ENCODE data around the gene RAB8B. TPM values are rescaled to one million over a fixed set of nuclear protein-coding genes. Genes with fewer than 3 reads are reported as not detected.

RAB8B gene
- total RNA-seq, 1 experiment from 2014 or later = 16.0 TPM

DNA sequence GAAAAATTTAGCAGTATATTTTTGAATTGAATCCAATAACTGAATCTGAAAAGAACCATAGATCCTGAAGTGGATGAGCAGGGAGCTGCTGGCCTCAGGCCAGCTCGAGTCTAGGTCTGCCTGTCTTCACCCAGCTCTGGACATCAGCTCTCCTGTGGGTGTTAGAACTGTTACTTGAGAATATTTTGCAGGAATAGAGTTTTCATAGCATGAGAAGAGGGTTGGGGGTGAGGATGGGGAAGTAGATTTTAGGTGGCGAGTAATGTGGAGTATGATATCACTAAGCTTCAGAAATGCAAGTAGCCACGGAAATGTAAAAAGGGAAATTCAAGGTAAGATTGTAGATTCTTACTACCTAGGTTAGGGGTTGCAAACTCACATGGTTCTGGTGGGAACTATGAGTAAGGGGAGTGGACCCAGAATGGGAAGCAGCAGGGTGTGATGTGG, 6.2 kb downstream of the RAB8B start:
- Mint-ChIP-seq H3K27me3 (ENCODE audit: unreplicated experiment) (no peaks in the 10 kb centered on the region), H3K4me3 (ENCODE audit: low read depth, unreplicated experiment) (no peak overlapping the region), H3K36me3 (ENCODE audit: insufficient read depth, unreplicated experiment) (no peaks in the 10 kb centered on the region), H3K4me1 (ENCODE audit: low read depth, unreplicated experiment) (peaks cover 15% of the 10 kb centered on the region), H3K27ac (ENCODE audit: unreplicated experiment) (no peak overlapping the region), H3K9me3 (ENCODE audit: low read depth, unreplicated experiment) (no peaks in the 10 kb centered on the region)
- no TSS peak for BruUV-seq (replicated peaks)
- no peak for TF ChIP-seq CTCF (IDR thresholded peaks at IDR 0.05; ENCODE audit: unreplicated experiment)
- CTCF ChIA-PET = interaction anchor here (1.2 kb wide), 1 partner anchor 10 kb away, joined by 3 read pairs; no protein-coding TSS in a partner anchor
- no peak for DNase-seq
- intact Hi-C loops (cut with micrococcal nuclease; ENCODE audit: unreplicated experiment) = no loop called here

- Mint-ChIP-seq H3K27me3 (ENCODE audit: unreplicated experiment) (no peaks in the 10 kb centered on the region), H3K4me1 (ENCODE audit: low read depth, unreplicated experiment) (peaks cover 5% of the 10 kb centered on the region), H3K4me3 (ENCODE audit: low read depth, unreplicated experiment) (no peak overlapping the region), H3K27ac (ENCODE audit: unreplicated experiment) (no peak overlapping the region), H3K9me3 (ENCODE audit: low read depth, unreplicated experiment) (no peaks in the 10 kb centered on the region), H3K36me3 (ENCODE audit: insufficient read depth, unreplicated experiment) (no peaks in the 10 kb centered on the region)
- CTCF ChIA-PET = no interaction called here
- intact Hi-C loops (cut with micrococcal nuclease; ENCODE audit: unreplicated experiment) = no loop called here
- no peak for DNase-seq
- no TSS peak for BruUV-seq (replicated peaks)
- TF ChIP-seq CTCF (IDR thresholded peaks at IDR 0.05; ENCODE audit: unreplicated experiment) = no peak
Measured at GRCh38 chr15:63196842-63197241, 7.4 kb downstream of the RAB8B start.

DNA sequence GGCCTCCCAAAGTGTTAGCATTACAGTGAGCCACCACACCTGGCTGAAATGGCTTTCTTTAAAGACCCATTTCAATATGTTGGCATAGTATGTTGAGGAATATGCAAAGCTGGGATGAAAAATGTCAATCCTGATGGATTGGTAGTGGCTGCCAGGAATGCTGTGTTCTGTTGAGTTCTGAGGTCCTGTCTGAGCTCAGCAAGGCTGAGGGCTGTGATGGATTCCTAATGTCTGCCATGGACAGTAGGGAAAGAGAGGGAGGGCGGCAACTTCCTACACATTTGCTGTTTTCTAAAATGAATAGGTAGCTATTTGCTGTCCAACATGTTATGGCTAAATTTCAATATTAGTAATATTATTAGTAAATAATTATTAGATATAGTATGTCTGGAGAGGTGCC, 8.2 kb downstream of the RAB8B start:
- Mint-ChIP-seq H3K36me3 (ENCODE audit: insufficient read depth, unreplicated experiment) (no peaks in the 10 kb centered on the region), H3K9me3 (ENCODE audit: low read depth, unreplicated experiment) (no peaks in the 10 kb centered on the region), H3K27me3 (ENCODE audit: unreplicated experiment) (no peaks in the 10 kb centered on the region), H3K4me3 (ENCODE audit: low read depth, unreplicated experiment) (no peak overlapping the region), H3K4me1 (ENCODE audit: low read depth, unreplicated experiment) (no peaks in the 10 kb centered on the region), H3K27ac (ENCODE audit: unreplicated experiment) (no peak overlapping the region)
- no TSS peak for BruUV-seq (replicated peaks)
- intact Hi-C loops (cut with micrococcal nuclease; ENCODE audit: unreplicated experiment) = no loop called here
- CTCF ChIA-PET = no interaction called here
- no peak for TF ChIP-seq CTCF (IDR thresholded peaks at IDR 0.05; ENCODE audit: unreplicated experiment)
- no peak for DNase-seq

DNA sequence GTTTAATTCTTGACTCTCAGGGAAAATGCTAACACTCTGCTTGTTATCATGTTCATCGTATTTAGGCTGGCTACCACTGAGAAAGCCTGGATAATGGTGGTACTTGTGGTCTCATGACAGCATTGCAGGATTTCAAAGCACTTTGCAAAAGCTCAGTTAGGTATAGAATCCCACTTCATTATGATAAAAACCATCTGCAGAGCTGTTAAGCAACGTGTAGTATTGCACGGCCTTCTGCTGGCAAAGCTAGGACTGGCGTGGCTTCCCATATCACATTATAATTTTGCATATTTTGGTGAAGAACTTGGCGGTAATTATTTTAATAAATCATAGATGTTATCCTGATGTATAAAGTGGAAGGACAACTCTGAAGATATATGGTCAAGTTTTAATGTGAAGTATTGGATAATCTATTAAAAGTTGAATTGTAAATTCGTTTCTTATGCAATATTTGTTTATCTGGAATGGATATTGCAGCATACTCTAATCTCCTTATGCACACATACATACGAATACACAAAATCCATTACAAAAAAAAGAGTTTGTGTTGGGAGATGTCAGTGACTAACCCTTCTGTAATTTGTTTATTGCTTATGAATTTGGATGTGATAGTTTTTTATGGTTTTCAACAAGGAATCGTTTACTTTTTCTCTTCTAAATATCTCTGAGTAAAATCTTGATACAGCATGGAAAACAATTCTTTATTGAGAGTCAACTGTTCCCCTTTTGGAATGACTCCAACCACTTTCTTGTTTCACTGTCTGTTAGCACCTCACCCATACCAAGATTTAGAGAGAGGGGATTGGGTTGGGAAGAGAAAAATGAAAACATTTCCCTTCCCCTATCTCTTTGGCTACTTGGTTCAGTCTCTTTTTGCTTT, 9.2 kb downstream of the RAB8B start:
- H3K36me3 Mint-ChIP-seq (ENCODE audit: insufficient read depth, unreplicated experiment) = no peaks in the 10 kb centered on the region
- H3K4me1 Mint-ChIP-seq (ENCODE audit: low read depth, unreplicated experiment) = no peaks in the 10 kb centered on the region
- CTCF ChIA-PET = no interaction called here
- no peaks in the 10 kb centered on the region for H3K27me3 Mint-ChIP-seq (ENCODE audit: unreplicated experiment)
- intact Hi-C loops (cut with micrococcal nuclease; ENCODE audit: unreplicated experiment) = no loop called here
- no peaks in the 10 kb centered on the region for H3K9me3 Mint-ChIP-seq (ENCODE audit: low read depth, unreplicated experiment)
- no peak for TF ChIP-seq CTCF (IDR thresholded peaks at IDR 0.05; ENCODE audit: unreplicated experiment)
- BruUV-seq (replicated peaks) = no TSS peak
- no peak for DNase-seq
- H3K27ac Mint-ChIP-seq (ENCODE audit: unreplicated experiment) = no peak overlapping the region
- no peak overlapping the region for H3K4me3 Mint-ChIP-seq (ENCODE audit: low read depth, unreplicated experiment)
